ENCODE results near the gene AIG1.

- TF ChIP-seq CTCF (conservative IDR thresholded peaks at IDR 0.05; ENCODE audit: low read depth, low read length) (no peak), EZH2 (IDR thresholded peaks at IDR 0.05; ENCODE audit: borderline replicate concordance, low read depth, low read length, poor library complexity, severe bottlenecking) (no peak)
These were observed 153.2 kb downstream of the AIG1 start for GRCh38 chr6:143213859-143214376.

Data from A673 (cell line).